NCI-H1105 treated with DMSO at 0.1 percent for 48 hours (cell line): ENCODE results near the gene ARHGEF35.
"Not testable (repeated sequence)": the region's sequence is repeated elsewhere in the genome, so short reads cannot be mapped to it uniquely, and the experiment has no call there.

Experiments used
- DNase-seq: peaks from one replicate; lab custom pipeline; 2025; lab: John Stamatoyannopoulos, UW

Gene ARHGEF35

GRCh38 chr7:144178380-144179164 is 17.1 kb downstream of the ARHGEF35 start:
- peak; percentile 1 for DNase-seq

DNA sequence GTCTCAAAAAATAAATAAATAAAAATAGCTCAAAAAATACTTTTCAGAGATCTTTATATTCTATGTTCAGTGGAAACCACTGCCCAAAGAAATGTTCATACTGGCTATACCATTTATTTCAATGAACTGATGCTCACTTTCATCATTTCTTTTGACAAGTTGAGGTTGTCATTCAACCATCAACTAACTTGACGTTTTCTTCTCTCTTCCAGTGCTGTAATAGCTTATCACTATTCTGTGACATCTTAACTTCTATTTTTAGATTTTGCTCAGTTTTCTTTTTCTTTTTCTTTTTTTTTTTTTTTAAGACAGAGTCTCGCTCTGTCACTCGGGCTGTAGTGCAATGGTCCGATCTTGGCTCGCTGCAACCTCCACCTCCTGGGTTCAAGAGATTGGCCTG is 21.0 kb downstream of the ARHGEF35 start:
- no peak for DNase-seq

DNA sequence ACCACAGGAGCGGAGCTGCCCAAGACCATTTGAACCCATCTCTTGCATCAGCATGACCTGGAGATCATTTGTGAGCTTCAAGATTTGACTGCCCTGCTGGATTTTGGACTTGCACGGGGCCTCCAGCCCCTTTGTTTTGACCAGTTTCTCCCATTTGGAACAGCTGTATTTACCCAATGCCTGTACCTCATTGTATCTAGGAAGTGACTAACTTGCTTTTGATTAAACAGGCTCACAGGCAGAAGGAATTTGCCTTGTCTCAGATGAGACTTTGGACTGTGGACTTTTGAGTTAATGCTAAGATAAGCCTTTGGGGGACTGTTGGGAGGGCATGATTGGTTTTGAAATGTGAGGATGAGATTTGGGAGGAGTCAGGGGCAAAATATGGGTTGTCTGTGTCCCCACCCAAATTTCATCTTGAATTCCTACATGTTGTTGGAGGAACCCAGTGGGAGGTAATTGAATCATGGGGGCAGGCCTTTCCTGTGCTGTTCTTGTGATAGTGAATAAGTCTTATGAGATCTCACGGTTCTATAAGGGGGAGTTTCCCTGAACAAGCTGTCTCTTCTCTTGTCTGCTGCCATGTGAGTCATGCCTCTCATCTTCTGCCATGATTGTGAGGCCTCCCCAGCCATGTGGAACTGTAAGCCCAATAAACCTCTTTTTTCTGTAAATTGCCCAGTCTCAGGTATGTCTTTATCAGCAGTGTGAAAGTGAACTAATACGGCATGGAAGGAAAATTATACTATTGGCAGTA is 23.9 kb downstream of the ARHGEF35 start:
- not testable (repeated sequence) for DNase-seq

DNA sequence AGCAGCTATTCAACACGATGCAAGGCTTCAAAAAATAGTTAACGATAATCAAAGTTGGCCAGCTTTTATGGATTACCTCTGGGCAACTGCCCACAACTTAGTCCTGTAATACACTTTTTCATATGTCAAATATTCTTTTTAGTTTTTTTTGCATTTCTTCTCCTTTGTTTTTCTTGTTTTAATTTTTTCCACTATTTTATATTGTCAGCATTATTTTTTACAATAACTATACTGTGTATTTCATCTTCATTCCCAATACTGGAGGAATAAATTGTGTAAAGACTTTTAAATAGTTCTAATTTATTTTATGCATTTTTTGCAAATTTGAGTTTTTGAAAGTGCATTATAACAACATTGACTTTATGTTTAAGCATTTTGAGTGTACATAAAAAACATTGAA is 30.8 kb downstream of the ARHGEF35 start:
- DNase-seq = no peak

GRCh38 chr7:144158861-144159260 is 36.8 kb downstream of the ARHGEF35 start:
- no peak for DNase-seq

DNA sequence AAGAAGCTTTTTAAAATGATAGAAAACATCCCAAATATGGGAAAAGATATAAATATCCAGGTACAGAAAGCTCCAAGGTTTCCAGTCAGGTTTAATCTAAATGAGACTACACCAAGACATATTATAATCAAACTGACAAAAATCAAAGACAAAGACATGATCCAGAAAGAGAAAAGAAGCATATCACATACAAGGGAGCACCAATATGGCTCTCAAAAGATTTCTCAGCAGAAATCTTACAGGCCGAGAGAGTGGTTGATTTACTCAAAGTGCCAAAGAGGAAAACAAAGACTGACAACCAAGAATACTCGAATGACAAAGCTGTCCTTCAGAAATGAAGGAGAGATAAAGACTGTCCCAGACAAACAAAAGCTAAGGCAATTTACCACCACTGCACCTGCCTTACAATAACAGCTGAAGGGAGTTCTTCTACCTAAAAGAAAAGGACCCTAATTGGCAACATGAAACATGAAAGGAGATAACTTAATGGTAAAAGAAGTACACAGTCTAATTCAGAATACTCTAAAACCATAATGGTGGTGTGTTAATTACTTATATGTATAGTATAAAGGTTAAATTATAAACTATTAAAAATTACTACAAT is 47.3 kb downstream of the ARHGEF35 start:
- DNase-seq = no peak

DNA sequence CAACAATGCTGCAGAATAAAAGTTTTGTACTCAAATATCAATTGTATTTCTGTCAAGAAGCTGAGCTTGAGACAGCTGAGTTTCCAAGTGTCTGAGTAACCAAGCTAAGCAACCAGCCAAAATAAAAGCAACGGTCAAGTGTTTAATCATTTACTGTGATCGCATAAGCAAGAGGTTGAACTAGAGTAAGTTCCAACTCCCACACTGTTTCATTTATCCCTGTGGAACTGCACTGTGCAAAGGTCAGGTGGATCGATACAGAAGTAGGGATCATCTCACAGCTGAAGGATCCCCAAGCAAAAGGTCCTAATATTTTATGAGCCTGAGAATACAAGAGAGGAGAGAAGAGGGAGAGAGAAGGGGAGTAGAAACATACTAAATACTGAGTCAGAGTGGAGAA is 51.2 kb downstream of the ARHGEF35 start:
- no peak for DNase-seq

DNA sequence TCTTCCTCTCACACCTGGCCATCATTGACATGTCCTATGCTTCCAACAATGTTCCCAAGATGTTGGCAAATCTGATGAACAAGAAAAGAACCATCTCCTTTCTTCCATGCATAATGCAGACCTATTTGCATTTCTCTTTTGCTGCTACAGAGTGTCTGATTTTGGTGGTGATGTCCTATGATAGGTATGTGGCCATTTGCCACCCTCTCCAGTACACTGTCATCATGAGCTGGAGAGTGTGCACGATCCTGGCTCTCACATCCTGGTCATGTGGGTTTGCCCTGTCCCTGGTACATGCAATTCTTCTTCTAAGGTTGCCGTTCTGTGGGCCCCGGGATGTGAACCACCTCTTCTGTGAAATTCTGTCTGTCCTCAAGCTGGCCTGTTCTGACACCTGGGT is 53.4 kb downstream of the ARHGEF35 start:
- DNase-seq = no peak

DNA sequence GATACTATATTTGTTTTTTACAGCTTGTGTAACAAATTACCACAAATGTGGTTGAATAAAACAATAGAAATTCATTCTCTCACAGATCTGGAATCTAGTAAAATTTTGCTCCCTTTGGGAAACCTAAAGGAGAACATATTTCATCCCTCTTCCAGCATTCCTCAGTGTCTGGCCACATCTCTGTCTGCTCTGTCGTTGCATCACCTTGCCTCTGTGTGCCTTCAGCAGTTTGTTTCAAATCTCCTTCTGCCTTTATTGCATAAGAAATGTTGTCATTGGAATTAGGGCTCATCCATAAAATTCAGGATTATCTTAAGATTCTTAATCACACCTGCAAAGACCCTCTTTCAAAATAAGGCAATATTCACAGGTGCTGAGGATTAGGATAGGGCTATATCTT is 58.1 kb downstream of the ARHGEF35 start:
- DNase-seq = no peak
